HG02884 (cell line): ENCODE measurements around the gene TCF4.
A peak's percentile ranks its signal among the peaks of the same experiment; 100 is the strongest.

ENCODE experiments used
- ATAC-seq: cut with Tn5 transposase; IDR thresholded peaks from one replicate; pipeline ENCODE4 v1.9.1; 2021; ENCODE audit warnings: mild to moderate bottlenecking, moderate library complexity; ENCODE audit not compliant: unreplicated experiment

The TCF4 gene

DNA sequence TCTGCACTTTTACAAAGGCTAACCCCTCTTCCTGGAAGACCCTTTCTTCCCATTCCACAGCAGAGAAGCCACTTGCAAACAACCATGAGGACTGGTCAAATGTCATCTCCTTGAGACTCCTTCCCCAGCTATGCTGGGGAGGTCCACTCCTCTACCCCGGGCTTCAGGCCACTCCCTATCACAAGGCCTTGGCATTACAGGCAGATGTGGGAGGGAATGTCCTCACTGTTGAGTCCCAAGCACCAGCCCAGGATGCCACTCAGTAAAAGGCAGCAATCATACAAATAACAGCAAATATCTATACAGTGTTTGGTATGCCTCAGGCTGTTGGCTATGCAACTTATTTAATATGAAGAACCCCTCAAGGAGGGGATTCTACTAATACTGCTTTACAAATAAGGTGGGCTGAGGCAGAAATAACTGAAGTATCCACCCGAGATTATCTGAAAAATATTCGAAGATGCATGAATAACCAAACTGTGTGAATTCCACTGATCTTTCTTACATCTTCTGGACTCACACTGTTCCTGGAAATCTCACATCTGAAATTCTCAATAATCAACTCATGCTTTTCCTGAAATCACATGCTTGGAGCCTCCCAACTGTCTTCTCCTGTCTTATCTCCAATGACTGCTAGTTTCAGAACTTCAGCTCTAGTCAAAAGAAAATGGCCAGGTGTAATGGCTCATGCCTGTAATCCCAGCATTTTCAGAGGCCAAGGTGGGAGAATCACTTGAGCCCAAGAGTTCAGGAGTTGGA, 226.3 kb downstream of the TCF4 start:
- no peak for ATAC-seq

DNA sequence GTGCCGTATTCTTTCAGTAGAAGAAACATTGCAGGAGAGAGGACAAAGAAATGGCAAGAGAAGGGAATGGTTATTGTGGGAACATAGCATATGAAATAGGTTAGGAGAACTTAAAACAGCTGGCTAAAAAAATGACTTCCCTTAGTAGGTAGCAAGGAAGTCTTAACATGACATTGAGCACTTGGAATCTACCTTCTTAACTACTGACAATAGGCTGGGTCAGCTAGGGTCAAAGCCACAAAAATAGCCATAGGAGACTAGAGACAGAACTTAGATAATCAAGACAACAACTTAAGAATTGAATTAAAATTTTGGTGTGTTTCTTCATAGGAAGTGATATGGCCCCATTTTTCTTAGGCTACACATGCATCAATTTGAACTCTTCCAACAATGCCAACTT, 227.9 kb downstream of the TCF4 start:
- ATAC-seq = no peak

GRCh38 chr18:55356815-55357214, 231.2 kb downstream of the TCF4 start:
- no peak for ATAC-seq

DNA sequence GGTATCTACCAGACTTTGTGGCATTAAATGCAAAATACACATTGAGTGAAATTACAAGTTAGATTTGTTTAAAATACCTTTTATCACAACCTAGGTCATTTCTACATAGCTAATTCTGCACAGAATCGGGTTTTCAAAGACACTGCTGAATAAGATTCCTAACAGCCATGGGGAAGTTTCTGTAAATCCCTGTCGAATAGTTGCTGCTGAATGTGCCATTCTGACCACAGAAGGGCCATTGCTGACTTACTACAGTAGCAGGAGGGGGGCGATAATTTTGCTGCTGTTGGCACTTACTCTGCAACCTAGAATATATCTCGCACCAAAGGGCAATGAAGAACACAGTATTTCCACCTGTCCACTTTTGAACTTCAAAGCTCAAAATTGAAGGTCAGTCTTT, 232.8 kb downstream of the TCF4 start:
- no peak for ATAC-seq

DNA sequence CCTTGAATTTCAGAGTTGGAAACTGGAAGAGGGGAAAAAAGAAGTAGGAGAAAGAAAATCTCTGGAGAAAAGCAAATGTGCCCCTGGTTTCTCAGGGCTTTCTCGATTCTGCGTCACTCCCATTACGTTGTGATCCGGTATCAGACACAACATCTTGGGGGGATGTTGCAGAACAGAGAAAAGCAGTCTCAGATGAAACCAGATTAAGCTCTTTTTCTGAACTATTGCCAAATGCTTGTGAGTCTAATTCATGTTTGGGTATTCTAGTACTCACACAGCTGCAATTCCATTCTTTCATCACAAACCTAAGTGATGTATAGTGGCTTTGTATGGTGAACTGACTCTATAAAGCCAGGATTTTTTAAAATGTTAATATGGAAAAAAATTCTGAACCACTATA, 233.2 kb downstream of the TCF4 start:
- ATAC-seq = no peak

GRCh38 chr18:55353806-55354205, 234.2 kb downstream of the TCF4 start:
- no peak for ATAC-seq

GRCh38 chr18:55353391-55353790, 234.6 kb downstream of the TCF4 start:
- no peak for ATAC-seq

GRCh38 chr18:55351980-55352714, 235.8 kb downstream of the TCF4 start:
- ATAC-seq = peak; percentile 80

DNA sequence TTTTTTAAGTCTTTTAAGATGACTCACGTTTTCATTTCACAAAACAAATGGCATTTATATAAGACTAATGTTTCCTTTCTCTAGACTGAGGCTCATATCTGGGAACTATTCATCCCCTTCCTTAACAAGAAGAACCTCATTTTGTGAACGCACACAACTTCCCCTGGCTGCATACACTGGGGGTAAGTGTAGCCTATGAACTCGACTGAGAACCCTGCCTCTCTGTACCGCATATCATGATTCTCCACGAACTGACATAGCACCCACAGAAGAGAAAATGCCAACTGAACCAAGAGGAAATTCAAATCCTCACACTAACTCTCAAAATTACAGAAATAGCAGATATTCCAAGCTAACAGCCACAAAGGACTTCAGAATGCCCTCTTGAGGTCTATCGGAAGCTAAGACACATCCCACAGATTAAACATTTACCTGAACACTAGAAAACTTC, 236.7 kb downstream of the TCF4 start:
- no peak for ATAC-seq

DNA sequence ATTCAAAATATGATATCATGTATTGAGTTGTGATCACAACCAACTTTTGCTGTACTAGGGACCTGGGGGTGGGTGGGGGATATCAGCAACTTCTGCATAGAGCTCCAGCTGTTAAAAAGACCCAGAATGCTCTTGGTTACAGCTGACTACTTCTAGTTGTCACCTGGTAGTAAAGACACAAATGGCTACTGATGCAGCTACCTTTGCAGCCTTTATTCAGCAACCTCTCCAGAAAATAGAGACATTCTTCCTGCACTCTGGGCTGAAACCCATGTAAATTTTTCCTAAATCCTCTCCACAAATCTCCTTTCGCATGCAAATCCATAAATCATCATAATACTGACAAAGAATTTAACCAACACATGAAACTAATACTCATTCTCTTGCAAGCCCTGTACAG, 238.3 kb downstream of the TCF4 start:
- no peak for ATAC-seq

GRCh38 chr18:55346961-55347740, 240.8 kb downstream of the TCF4 start:
- no peak for ATAC-seq

DNA sequence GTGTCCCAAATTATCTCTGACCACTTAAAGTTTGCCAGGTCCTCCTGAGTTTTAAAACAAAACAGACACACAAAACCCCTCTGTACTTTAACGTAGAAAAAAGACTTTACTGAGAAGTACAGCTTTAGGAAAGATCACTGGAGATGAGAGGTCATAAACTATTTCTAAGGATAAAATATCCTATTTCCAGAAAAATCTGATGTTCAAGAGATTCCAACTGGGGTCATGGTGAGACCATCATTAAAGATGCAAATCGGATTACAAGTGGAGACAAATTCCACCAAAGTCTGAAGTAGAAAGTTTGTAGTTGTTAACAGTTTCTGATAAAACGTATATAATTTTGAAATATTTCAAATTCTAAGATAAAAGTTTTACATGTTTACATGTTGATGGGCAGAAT, 241.6 kb downstream of the TCF4 start:
- ATAC-seq = no peak

- ATAC-seq = no peak
These were observed 242.7 kb downstream of the TCF4 start for GRCh38 chr18:55345103-55345950.

DNA sequence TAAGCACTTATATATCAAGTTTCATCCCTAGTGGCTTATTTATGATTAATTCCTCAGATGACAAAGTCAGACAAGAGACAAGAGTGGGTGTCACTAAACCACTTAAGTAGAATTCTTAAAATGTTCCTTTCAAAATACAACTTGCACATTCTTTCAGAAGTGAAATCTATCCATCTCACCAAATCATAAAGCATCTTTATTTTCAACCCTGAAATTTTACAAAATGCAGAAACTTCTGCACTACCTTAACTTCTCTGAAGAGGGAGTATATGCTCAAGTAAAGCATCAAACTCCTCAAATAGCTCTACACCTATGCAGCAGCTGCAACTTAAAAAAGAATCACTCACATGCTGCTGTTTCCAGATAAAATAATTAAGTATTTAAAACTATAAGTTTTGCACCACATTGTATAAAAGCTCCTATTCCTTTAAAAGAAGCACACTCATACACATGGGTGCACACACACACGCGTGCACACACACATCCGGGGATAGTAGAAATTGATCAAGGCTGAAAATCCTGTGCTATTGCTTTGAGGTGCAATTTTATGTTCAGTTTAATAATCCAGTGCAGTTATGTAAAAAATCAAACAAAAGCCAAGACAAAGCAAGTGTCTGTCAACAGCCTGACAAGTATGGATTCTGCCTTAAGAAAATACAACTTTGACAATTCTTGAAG, 244.5 kb downstream of the TCF4 start:
- ATAC-seq = peak; percentile 69

- no peak for ATAC-seq
These were observed 247.0 kb downstream of the TCF4 start for GRCh38 chr18:55340998-55341397.

DNA sequence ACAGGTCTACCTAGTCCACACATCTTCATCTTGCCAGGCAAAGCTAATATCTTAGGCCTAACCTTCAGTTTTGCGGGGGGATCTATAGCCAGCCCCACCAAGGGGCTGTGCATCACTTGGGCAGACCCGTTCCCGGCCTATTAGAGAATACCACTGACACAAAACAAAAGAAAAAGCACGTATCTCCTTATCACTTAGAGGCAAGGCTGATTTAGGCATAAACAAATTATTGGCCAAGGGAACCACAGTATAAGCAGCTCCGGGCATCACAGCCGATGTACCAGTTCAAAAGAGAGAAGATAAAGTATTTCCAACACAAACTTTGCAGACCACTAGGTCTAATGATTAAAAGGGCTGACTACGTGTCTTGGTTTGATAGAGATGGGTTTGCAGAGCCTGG, 248.0 kb downstream of the TCF4 start:
- ATAC-seq = no peak

- no peak for ATAC-seq
These were observed 248.9 kb downstream of the TCF4 start for GRCh38 chr18:55338978-55339650.

DNA sequence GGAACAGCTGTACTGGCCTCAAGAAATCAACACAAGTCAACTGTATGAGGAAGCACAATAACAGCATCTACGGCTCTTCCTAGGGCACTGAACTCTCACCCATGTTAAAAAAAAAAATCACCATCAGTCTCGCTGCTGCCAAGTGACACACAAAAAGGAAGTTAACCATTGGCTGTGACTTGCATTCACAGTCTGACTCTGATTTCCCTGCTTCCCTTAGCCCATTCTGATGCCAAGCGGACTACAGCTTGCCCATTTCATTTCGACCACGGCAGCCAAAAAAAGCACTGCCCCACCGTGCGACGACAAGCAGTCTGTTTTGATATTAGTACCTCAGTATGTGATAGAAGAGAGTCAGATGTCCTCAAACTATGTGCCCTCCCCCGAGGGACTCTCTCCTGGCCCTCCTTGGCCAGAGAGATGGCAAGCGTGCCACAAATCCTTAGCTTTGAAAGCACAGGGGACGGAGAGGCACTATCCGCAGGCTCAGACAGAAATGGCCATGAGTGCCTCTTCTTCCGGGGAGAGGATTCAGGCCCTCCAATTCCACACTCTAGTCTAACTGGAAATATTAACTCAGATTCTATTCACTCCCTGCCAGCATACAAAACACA, 250.0 kb downstream of the TCF4 start:
- ATAC-seq = no peak

DNA sequence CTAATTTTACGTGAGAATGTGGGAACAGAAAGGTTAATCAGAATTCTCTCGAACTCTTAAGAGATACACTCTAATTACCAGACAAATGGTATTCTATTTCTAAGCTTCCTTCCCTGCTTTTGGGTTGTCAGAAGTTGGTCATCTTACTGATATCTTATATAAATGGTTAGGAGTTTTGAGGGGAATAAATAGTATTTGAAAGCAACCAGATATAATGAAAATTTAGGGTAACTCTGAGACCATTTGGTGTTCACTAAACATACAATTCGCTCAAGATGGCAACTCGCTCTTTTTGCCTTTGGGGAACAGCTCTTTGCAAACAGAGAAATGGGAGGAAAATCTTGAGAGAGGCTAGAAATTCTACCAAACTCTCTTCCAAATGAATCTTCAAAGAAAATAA, 250.9 kb downstream of the TCF4 start:
- ATAC-seq = no peak
